ENCODE measurements around the gene ETV2.
"Not testable (repeated sequence)": the region's sequence is repeated elsewhere in the genome, so short reads cannot be mapped to it uniquely, and the experiment has no call there.

Gene ETV2, protein sequence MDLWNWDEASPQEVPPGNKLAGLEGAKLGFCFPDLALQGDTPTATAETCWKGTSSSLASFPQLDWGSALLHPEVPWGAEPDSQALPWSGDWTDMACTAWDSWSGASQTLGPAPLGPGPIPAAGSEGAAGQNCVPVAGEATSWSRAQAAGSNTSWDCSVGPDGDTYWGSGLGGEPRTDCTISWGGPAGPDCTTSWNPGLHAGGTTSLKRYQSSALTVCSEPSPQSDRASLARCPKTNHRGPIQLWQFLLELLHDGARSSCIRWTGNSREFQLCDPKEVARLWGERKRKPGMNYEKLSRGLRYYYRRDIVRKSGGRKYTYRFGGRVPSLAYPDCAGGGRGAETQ

DNA sequence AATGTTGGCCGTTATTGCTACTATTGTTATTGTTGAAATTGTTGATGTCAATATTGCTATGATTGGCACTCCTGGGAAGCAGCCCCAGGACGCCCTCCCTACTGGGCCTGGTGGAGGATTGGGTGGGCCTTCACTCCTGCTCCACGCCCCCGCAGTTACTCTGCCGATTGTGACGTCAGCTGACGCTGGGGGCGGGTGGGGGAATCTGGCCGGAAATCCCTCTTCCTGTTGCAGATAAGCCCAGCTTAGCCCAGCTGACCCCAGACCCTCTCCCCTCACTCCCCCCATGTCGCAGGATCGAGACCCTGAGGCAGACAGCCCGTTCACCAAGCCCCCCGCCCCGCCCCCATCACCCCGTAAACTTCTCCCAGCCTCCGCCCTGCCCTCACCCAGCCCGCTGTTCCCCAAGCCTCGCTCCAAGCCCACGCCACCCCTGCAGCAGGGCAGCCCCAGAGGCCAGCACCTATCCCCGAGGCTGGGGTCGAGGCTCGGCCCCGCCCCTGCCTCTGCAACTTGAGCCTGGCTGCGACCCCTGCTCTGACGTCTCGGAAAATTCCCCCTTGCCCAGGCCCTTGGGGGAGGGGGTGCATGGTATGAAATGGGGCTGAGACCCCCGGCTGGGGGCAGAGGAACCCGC, at the start of gene ETV2:
Gene ETV2 (plus strand): TSS at position 231 of the 637 bp plus-strand sequence. CDS start 716 bp downstream, outside the sequence.
- DNase-seq, result no peak

DNA sequence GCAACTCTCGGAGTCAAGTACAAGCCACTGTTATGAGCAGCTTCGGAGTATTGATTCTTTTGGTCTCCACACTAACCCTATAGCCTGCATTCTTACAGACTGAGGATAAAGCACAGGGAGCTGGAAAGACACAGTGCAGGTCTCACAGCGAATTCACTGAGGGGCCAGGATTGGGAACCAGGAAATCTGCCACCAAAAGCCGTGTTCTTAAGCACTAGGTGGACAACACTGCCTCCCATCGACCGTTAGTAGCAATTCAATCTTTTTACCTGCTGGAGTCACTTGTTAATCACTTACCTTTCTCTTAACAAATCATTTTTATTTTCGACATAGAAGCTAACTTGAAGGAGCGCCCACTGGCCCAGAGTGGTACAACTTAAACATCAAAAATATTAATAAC, 49.3 kb upstream of the ETV2 start:
- peak; percentile 55 for DNase-seq

- not testable (repeated sequence) for DNase-seq
Observed at GRCh38 chr19:35595026-35595425, 46.5 kb upstream of the ETV2 start.

GRCh38 chr19:35595928-35596327, 45.6 kb upstream of the ETV2 start:
- DNase-seq, result no peak

- no peak for DNase-seq
Observed at GRCh38 chr19:35596366-35596999, 45.1 kb upstream of the ETV2 start.

- no peak for DNase-seq
Observed at GRCh38 chr19:35601971-35602370, 39.6 kb upstream of the ETV2 start.

GRCh38 chr19:35604436-35604835, 37.1 kb upstream of the ETV2 start:
- not testable (repeated sequence) for DNase-seq

DNA sequence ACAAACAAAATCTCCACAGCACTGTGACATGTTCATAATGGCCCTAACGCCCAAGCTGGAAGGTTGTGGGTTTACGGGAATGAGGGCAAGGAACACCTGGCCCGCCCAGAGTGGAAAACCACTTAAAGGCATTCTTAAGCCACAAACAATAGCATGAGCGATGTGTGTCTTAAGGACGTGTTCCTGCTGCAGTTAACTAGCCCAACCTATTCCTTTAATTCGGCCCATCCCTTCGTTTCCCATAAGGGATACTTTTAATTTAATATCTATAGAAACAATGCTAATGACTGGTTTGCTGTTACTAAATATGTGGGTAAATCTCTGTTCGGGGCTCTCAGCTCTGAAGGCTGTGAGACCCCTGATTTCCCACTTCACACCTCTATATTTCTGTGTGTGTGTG, 34.4 kb upstream of the ETV2 start:
- DNase-seq, result not testable (repeated sequence)

GRCh38 chr19:35607661-35608060, 33.9 kb upstream of the ETV2 start:
- no peak for DNase-seq

DNA sequence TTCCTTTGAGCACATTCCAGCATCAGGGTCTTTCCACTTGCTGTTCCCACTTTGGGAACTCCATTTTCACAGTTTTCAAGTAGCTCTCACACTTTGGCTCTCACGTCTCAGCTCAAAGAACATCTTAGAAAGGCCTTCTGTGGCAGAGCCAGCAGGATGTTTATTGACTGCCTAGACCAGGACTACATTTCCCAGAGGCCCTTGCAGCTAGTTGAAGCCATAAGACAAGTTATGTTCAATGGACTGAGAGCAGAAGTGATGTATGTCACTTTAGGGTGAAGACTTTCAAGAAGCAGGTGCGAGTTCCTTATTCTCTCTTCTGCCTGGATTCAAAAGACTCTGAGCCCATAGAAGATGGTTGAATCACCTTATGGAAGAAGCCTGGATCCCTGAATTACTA, 33.3 kb upstream of the ETV2 start:
- DNase-seq, result no peak

GRCh38 chr19:35609851-35610353, 31.6 kb upstream of the ETV2 start:
- no peak for DNase-seq

DNA sequence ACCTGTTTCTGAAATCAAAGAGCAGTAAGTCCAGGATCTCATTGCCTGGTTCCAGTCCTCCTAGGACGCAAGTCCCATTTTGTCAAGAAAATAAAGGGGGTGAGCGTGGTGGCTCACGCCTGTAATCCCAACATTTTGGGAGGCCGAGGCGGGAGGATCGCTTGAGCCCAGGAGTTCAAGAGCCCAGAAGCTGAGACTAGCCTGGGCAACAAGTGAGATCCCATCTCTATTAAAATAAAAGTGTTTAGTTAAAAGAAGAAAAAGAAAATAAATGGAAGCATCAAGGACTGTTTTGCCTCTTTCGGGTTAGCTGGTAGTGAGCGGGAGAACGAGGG, 29.4 kb upstream of the ETV2 start:
- no peak for DNase-seq

- peak; percentile 77 for DNase-seq
Observed at GRCh38 chr19:35612559-35613321, 28.8 kb upstream of the ETV2 start, which contains the start of gene HAUS5. TSS of gene HAUS5 (plus strand) at chr19:35612735. CDS start at chr19:35612795, 60 bp downstream.

DNA sequence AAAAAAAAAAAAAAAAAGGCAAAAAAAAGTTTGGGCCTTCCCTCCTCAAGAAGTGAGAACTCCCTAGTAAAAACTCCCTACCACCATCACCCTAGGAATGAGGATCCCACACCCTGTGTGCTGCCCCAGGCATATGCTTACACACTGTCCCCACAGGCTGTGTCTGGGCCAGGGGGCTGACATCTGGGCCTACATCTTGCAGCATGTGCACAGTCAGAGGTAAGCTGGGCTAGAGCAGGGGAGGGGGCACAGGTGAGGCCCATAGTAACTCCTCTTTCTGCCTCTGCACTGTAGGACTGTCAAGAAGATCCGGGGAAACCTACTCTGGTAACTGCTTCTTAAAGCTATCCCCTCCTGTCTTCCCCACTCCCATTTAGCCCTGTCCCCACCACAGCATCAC, 28.0 kb upstream of the ETV2 start:
- DNase-seq, result no peak

- DNase-seq, result no peak
Observed at GRCh38 chr19:35615036-35615435, 26.5 kb upstream of the ETV2 start.

DNA sequence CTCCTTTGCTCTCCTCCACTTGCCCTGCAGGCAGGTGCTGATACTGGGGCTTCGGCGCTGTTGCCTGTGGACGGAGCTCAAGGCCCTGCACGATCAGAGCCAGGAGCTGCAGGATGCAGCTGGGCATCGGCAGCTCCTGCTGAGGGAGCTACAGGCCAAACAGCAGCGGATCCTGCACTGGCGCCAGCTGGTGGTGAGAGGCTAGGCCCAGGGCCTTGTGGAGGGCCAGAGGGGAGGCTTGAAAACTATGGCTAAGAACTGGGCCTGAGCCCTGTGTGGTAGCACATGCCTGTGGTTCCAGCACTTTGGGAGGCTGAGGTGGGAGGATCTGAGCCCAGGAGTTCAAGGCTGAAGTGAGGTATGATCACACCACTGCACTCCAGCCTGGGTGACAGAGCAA, 22.7 kb upstream of the ETV2 start:
- no peak for DNase-seq

DNA sequence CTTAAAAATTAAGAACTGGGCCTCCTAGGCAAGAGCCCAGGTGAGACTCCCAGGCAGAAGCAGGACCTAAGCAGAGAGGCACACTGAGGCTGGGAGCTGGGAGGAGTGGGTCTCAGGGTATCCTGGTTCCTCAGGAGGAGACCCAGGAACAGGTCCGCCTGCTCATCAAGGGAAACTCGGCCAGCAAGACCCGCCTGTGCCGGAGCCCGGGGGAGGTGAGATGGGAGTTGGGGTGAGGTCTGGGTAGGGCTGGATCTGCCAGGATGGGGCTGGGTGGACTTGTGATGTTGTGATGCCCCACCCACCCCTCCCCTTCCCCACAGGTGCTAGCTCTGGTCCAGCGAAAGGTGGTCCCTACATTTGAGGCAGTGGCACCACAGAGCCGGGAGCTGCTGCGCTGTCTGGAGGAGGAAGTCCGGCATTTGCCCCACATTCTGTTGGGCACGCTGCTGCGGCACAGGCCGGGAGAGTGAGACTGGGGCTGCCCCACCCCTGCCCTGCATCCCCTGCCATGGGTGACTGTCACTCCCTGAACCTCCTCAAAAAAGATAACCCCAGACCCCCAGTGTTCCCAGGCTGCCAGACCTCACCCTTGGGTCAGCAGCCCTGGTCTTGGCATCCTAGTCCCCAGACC, 22.1 kb upstream of the ETV2 start:
- DNase-seq, result no peak

- DNase-seq, result no peak
Observed at GRCh38 chr19:35620001-35620400, 21.5 kb upstream of the ETV2 start.

DNA sequence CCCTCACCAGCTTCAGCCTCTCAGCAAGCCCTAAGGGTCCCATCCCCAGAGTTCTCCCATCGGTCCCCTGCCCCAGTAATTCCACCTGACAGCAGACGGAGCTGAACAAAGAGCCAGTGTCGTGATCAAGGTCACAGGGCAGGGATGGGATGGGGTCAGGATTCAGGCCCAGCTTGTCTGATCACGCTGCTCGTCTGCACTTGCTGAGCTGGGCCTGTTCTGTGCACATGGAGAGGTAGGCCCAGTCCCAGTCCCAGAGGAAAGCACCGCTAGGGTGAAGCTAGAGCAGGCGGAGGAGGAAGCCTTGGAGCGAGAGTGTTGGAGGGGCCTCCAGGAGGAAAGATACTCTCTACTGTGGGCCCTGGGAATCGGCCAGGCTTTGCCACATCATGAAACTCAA, 19.8 kb upstream of the ETV2 start:
- no peak for DNase-seq

DNA sequence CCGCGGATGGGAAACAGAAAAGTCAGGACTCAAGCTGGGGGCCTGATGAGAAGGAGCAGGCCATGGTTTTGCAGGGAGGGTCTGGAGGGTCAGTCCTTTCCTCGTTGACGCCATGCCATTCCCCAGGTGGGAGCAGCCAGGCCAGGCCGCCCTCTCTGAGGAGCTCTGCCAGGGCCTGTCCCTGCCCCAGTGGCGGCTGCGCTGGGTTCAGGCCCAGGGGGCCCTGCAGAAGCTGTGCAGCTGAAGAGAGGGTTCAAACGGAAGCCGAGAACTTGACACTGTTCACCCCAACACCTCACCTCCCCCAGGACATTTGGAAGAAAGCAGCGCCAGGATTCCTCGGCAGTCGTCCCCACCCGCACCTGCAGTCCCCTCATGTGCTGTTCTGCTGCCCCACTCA, 18.8 kb upstream of the ETV2 start:
- DNase-seq, result no peak

DNA sequence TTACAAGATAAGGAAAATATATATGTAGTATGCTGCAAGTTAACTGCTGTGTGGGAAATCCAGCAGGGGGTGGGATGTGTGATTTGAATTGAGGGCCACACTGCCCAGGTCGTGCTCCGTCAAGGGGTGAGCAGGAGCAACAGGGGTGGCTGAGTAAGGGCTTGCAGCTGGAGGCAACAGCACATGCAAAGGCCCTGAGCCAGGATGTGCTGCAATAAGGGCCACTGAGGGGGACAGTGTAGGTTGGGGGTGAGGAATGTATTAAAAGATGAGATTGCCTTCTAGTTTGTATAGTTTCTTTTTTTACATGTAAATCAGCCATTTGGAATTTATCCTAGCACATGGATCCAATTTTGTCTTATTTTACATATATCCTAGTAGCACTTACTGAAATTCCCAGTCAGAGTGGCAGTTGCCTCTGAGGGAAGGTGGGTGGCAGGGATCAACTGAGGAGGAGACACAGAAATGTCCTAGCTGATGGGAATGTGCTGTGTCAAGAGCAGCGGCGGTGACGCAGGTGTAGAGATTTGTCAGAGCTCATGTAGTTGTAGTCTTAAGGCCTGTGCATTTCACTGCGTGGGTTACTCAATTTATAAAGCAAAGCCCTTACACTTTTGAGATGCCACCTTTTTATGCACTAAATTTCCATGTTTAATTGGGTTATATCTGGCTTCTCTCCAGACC, 18.1 kb upstream of the ETV2 start:
- DNase-seq, result no peak

GRCh38 chr19:35628264-35628564, 13.3 kb upstream of the ETV2 start:
- no peak for DNase-seq
